ENCODE results near the gene CAPN12.

CAPN12 gene

DNA sequence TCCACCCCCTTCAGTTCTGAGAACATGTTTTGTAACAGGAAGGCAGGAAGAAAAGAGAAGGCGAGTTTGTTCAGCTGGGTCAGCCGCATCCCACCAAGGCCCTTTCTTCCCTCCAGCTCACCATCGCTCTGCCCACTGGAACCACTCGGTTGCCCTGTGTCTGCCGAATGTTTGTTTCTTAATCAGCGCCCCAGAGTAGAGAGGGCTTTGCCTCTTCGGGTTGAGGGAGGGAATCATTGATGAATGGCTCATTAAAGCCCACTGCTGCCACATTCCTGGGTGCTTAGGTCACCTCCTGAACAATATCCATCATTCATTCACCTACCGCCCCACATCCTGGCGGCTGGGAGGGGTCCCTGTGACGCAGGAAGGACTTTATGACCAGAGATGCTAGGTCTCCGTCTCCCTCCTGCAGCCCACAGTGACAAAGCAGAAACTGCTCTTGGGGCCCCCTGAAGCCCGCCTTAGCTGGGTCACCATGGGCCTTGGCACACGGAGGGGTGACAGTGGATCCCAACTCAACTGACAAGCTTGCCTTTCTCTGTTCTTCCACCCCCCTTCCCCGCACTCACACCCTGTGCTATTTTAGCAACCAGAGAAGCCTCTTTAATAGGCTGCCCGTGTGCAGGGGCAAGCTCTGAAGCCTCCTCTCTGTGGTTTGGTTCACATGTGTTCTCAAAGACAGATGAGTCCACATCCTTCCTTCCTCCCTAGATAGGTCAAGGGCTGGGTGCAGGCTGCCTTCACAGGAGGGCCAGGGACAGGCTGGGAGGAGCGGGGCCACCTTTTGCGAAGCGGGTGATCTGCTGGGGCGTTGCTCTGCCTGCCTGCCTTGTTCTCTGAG, 50.7 kb downstream of the CAPN12 start:
- DNase-seq, result peak; percentile 75

DNA sequence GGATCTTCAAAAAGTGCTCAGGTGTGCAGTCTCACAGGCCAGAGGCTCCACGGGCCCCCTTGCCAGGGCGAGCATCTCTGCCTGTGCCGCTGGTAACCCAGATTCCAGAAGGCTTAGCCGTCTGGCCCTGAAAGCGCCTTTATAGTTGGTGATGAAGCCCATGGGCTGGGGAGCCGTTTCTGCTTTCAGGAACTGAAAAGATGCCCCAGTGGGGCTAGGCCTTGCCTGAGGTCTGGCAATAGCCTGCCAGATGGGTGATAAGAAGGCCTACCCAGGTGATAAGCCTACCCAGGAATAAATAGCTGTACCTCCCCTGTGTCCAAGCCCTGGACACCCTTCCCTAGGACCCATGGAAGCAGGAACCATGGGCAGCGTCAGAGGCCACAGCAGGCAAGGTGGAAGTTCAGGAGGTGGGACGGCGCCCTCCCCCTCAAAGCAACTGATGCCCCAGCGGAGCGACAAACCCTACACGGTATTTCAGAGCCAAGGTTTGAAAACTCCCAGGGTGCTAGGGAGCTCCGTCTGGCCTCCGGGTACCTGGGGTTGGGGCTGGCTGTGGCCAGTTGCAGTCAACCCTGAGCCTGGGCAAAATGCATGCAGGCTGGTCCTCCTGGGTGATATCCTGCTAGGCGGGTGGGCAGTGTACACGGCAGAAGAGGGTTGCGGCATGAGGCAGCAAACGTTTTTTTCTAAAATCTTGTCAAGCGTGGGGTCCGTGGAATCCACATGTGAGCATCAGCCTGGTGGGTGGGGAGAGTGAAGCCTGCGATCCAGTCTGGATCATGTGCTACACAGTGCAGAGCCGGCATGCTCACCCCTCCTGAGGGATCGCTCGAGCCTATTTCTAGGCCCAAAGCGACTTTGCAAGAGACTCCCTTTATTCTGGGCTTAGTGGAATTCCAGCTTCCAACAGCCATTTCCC, 51.6 kb downstream of the CAPN12 start:
- no peak for DNase-seq

DNA sequence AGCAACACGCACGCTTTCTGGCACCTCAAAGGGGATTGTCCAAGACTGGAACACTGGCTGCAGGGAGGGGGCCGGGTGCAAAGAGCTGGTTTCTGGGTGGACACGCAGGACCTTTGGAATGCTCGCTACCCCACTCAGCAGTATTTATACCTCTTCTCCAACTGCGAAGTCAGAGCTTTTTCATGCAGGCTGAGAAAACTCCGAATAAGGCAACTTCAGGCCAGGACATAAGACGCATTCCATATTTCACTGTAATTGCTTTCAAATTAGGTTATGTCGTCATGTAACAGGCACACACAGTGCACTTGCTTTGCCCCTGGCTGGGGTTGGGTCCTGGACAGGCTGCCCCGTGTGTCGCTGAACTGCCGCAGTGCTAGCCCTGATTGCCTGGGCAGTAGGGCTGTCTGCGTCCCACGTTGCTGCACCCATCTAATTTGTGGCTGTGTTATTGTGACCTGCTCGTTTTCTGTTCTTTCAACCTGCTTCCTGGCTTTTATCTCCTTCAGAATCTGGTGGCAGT, 52.3 kb downstream of the CAPN12 start:
- no peak for DNase-seq

DNA sequence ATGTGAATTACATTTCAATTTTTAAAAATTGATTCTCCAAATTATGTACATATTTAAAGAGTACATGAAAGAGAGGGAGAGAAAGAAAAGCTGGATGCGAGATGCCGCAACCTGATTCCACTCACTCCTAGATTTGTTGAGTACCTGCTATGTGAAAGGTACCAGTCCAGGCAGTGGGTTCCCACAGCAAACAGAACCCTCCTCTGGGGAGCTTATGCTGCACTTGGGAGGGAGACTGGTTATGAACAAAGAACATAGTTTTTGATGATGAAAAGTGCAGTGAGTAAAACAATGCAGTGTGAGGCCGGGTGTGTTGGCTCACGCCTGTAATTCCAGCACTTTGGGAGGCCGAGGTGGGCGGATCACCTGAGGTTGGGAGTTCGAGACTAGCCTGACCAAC, 53.4 kb downstream of the CAPN12 start:
- no peak for DNase-seq

DNA sequence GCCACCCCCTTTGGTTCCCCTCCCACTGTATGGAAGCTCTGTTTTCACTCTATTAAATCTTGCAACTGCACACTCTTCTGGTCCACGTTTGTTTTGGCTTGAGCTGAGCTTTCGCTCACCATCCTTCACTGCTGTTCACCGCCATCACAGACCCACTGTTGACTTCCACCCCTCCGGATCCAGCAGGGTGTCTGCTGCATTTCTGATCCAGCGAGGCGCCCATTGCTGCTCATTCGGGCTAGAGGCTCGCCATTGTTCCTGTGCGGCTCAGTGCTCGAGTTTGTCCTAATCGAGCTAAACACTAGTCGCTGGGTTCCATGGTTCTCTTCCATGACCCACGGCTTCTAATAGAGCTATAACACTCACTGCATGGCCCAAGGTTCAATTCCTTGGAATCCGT, 54.1 kb downstream of the CAPN12 start:
- DNase-seq, result no peak

DNA sequence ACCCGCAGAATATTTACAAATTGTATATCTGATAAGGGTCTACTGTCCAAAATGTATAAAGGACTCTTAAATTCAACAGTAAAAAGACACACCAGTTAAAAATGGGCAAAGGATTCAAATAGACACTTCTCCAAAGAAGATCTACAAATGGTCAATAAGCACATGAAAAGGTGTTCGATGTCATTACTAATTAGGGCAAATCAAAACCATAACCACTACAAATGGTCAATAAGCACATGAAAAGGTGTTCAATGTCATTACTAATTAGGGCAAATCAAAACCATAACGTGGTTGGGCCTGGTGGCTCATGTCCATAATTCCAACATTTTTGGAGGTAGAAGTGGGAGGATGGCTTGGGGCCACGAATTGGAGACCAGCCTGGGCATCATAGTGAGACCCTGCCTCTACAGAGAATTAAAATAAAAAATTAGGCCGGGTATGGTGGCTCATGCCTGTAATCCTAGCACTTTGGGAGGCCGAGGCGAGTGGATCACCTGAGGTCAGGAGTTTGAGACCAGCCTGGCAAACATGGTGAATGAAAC, 56.4 kb downstream of the CAPN12 start:
- no peak for DNase-seq

DNA sequence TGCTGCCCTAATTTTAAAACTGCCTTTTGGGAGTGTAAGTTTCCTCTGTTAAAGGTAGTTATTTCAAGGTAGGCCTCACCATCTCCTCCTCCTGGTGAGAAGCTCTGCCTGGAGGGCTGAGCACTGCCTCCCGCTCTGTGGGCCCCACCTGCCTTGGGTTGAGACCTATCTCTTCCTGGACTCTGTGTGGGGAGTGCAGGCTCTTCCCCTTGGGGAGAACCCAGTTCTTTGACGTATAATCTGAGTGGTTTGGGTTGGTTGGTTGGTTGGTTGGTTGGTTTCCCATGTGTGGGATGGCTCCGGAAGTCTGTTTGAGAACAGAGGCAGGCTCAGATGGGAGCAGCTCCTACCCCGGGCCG, 57.8 kb downstream of the CAPN12 start:
- peak; percentile 67 for DNase-seq

DNA sequence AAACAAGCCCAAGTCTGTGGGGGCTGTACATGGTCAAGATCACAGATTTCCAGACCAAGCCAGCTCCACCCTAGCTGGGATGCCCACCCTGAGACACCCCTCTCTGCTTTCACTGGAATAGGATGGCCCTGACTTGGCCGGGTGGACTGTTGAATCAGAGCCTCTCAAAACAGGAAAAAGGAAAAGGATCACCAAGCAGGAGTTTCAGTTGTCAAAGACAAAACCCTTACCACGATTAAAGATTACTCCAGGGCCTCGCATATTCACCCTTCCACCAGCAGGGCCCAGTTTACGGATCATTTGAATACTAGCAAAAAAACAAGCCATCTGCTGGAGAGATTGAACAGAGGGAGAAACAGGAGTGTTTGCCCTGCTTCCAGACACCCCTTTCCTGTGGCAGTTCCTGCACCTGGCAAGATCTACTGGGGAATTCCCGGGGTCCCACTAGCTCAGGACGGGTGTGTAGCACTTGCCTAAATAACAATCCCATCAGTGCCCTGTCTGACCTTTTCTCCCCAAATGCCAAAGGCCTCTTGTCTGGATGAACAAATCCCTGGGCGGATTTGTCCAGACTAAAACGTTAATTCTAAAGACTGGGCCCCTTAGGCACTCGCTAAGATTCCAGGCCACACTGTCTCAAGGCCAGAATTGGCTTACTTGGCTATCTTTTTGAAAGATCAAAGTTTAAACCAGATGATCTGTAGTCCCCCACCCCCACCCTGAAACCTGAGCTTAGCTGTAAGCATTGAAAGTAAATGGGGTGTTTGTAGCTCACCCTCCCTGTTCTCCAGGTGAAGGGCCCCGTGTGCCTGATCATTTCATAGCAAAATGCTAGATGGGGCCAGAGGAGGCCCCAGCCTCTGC, 58.4 kb downstream of the CAPN12 start:
- DNase-seq, result peak; percentile 38

DNA sequence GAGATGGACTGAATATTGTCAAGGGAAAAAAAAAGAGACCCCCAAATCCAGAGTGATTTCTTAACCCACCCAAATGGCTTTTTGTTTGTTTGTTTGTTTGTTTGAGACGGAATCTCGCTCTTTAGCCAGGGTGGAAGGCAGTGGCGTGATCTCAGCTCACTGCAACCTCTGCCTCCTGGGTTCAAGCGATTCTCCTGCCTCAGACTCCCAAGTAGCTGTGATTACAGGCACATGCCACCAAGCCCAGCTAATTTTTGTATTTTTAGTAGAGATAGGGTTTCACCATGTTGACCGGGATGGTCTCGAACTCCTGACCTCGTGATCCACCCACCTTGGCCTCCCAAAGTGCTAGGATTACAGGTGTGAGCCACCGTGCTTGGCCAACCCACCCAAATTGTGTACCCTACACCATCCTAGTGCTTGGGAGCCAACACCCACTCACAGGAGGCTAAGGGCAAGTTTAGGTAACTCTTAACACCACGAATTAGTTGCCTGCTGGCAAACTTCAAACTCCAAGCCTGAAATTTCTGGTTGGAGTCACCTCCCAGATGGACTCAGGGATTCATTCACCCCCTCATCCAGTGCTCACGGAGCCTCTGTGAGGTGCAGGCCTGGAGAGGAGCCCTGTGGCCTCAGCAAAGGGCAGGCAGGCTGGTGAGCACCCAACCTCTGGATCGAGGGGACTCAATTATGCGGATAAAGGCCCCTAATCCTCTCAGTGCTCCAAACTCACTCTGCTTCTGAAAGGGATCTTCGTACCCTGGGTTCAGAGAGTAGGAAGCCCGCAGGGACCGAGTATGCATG, 59.2 kb downstream of the CAPN12 start:
- DNase-seq, result no peak

DNA sequence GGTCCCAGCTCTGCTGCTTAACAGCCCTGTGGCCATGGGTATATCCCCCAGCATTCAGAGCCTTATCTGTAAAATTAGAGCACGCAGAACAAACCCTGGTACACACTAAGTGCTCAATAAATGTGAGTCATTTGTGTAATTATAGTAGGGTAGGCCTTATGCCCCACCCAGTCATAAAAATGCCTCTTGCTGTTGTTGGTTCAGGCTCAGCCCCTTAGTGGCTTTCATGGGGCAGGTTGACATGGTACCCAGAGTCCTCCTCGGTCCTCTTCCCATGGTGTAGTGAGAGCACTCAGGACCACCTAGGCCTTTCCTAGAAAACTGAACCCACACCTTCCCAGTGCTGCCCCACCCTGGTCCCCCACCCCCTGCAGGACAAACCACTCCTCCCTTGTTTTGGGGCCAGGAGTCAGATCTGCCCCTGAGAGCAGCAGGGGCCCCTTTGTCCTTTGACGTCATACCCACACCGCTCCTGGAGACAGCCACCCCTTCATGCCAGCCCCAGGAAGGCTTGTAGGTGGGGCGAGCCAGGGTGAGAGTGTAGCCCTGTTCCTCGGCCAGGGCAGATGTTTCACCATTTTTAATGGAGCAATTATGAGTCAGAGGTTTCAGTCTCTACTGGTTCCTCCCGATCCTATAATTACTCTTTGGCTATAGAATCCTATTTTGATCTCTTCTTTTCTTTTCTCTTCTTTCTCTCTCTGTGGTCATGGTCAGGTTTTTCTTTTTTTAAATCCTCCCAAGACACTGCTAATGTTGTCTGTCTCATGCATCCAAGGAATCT, 60.0 kb downstream of the CAPN12 start:
- peak; percentile 57 for DNase-seq

DNA sequence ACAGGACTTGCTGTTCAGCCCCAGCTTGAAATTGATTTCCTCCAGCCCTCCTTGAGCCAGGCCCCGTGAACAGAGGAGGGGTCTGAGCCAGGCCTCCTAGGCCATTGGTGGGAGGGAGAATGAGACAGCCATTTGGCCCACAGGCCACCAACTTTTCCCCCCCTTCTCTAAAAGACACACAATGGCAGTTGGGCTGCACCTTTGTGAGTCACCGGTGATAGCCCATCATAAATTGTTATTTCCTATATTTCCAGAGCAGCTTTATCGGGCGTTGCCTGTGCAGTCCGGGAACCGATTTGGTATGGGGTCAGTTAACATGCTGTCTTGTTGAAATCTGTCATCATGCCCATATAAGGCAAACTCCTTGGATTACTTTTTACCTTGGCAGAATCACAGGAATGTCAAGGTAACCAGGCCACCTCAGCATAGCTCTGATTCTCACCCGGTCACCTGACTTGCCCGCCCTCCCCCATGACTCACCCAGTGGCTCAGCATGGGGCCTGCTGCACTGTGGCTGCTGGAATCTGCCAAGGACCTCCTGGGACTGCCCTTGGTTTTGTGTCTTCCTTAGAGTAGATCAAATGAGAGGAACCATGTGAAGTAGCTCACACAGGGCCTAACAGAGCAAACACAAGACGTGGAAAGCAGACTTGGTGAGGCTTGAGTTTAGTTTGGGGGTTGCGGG, 60.7 kb downstream of the CAPN12 start:
- DNase-seq, result peak; percentile 68

DNA sequence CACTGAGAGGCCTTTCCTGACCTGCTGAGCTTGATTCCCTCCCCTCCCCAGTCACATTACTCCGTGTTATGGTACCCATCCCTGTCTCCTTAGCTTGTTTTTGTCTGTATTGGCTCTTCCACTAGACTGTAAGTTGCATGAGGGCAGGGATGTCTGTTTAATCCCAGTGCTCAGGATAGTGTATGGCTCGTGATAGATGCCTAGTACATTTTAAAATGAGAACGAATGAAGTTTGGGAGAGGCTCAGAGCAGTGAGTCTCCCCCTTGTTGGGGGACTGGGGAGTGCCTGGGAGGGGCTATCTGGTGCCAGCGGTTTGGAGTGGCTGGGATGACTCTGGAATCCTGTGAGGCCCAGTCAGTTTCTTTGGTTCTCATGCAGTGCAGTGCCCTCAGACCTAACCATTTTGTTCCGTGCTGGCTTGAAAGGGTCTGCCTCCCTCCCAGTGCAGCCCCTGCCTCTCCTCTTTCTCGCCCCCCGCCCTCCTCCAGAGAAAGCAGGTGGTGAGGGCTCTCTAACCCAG, 61.3 kb downstream of the CAPN12 start:
- no peak for DNase-seq

DNA sequence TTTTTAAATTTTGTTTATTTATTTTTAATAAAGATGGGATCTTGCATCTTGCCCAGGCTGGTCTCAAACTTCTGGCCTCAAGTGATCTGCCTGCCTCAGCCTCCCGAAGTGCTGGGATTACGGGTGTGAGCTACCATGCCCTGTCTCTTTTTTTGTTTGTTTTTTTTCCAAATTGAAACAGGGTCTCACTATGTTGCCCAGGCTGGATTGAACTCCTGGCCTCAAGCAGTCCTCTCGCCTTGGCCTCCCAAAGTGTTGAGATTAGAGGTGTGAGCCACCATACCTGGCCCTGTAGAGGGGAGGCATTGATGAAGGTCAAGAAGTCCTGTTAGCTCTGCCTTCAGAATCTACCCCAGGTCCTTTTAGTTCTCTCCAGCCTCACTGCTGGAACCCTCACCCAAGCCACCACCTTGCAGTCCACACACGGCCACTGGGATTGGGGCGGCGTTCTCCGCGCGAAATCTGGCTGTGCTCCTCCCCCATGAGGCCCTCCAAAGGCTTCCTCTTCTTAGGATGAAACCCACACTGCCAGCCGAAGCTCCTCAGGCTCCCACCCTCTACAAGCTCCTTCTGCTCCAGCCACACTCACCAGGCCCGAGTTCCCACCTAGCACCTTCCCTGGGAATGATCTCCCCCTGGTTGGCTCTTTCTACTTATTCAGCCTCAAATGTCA, 61.9 kb downstream of the CAPN12 start:
- DNase-seq, result no peak
